Measurements from ENCODE around the gene CCL1.

- TF ChIP-seq POLR2AphosphoS5 (IDR thresholded peaks at IDR 0.05) (no peak), CTCF (IDR thresholded peaks at IDR 0.05) (no peak), POLR2A (IDR thresholded peaks at IDR 0.05) (no peak), EP300 (IDR thresholded peaks at IDR 0.05) (no peak)
Measured at GRCh38 chr17:34321964-34322363, 41.1 kb downstream of the CCL1 start.
